HG03469 (cell line): Measurements from ENCODE around the gene CAMK1G.
A peak's percentile ranks its signal among the peaks of the same experiment; 100 is the strongest.

ENCODE experiments used
- ATAC-seq: cut with Tn5 transposase; IDR thresholded peaks from one replicate; pipeline ENCODE4 v1.9.1; 2021; ENCODE audit warnings: mild to moderate bottlenecking, moderate library complexity, moderate number of reproducible peaks; ENCODE audit not compliant: unreplicated experiment

Gene CAMK1G

GRCh38 chr1:209597499-209597898 is 14.0 kb downstream of the CAMK1G start:
- ATAC-seq: no peak

GRCh38 chr1:209598227-209598626 is 14.7 kb downstream of the CAMK1G start:
- ATAC-seq: no peak

GRCh38 chr1:209600541-209600940 is 17.0 kb downstream of the CAMK1G start:
- ATAC-seq: no peak

- ATAC-seq: no peak
These were observed 18.5 kb downstream of the CAMK1G start for GRCh38 chr1:209601809-209602657.

GRCh38 chr1:209603877-209604276 is 20.4 kb downstream of the CAMK1G start:
- no peak for ATAC-seq

- ATAC-seq: peak; percentile 77
These were observed 23.7 kb downstream of the CAMK1G start for GRCh38 chr1:209607102-209607794.

- no peak for ATAC-seq
These were observed 24.3 kb downstream of the CAMK1G start for GRCh38 chr1:209607795-209608178.

GRCh38 chr1:209609041-209609790 is 25.7 kb downstream of the CAMK1G start:
- ATAC-seq: no peak

GRCh38 chr1:209609791-209610630 is 26.5 kb downstream of the CAMK1G start:
- no peak for ATAC-seq

GRCh38 chr1:209610631-209610905 is 27.1 kb downstream of the CAMK1G start:
- ATAC-seq: no peak

GRCh38 chr1:209611771-209612570 is 28.5 kb downstream of the CAMK1G start:
- ATAC-seq: no peak

- ATAC-seq: no peak
These were observed 29.3 kb downstream of the CAMK1G start for GRCh38 chr1:209612646-209613399.

GRCh38 chr1:209613400-209614150 is 30.1 kb downstream of the CAMK1G start:
- no peak for ATAC-seq

- ATAC-seq: no peak
These were observed 30.6 kb downstream of the CAMK1G start for GRCh38 chr1:209614151-209614420.

- ATAC-seq: no peak
These were observed 31.4 kb downstream of the CAMK1G start for GRCh38 chr1:209614906-209615305.

GRCh38 chr1:209616366-209617046 is 33.0 kb downstream of the CAMK1G start:
- ATAC-seq: no peak

GRCh38 chr1:209617047-209617673 is 33.6 kb downstream of the CAMK1G start:
- ATAC-seq: no peak

- no peak for ATAC-seq
These were observed 34.2 kb downstream of the CAMK1G start for GRCh38 chr1:209617755-209618154.
